GM12873 (cell line): Measurements from ENCODE around the gene SLC51B.

ENCODE experiments used
- CTCF ChIP-seq: IDR thresholded peaks from 2 replicates; pipeline ENCODE4 v1.5.1; 2012; ENCODE audit warnings: low read depth, mild to moderate bottlenecking, moderate library complexity, low read length, control low read depth; ENCODE audit not compliant: insufficient read depth; ENCODE audit errors: missing control alignments

The SLC51B gene

DNA sequence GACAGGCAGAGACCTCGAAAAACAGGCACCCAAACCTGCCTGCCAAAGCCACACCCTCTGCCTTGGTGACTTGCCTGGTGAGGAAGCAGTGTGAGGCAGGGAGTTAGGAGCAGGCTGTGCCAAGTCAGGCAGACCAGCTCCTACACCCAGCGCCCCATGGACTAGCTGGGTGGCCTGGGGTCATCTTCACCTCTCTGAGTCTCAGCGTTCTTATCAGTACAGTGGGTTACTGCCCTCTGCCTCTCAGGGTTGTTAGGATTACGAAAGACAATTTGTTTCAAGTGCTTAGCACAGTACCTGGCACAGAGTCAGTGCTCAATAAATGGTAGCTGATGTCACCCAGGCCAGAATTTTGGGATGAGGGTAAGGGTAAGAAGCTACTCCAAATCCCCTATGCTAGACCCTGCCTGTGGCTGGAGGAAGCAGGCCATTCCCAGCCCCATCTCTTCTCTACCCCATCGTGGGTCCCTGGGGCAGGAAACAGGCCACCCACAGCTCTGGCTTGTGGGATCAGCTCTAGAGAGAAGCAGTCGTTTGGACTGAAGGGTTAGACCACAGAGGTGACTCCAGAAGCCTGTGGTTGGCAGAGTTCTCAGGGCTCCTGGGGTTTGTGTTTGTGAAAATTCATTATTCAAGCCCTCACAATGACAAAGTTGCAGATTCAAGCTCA is 10.1 kb downstream of the SLC51B start:
- no peak for TF ChIP-seq CTCF

- TF ChIP-seq CTCF, result no peak
Measured at GRCh38 chr15:65056106-65056505, 10.9 kb downstream of the SLC51B start.

GRCh38 chr15:65056868-65057548 is 11.8 kb downstream of the SLC51B start:
- no peak for TF ChIP-seq CTCF

GRCh38 chr15:65057549-65057940 is 12.4 kb downstream of the SLC51B start:
- no peak for TF ChIP-seq CTCF

GRCh38 chr15:65058394-65059368 is 13.5 kb downstream of the SLC51B start:
- no peak for TF ChIP-seq CTCF

DNA sequence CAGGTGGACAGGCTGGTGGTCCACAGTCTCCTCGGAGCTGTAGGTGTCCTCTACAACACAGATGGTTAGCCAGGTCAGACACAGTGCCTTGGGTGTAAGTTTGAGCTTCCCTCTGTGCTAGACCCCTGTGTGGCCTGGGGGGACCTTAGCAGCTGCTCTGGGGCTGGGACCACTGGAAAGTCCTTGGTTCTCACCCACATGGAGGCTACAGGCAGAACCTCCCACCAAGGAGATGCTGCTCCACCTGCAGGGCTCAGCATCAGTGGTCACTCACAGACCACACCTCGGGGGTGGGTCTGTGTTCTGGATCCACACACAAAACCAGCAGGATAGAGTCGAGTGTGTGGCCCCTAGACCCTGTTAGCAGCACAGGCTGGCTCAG is 14.2 kb downstream of the SLC51B start:
- TF ChIP-seq CTCF, result no peak
